Epithelial cell of proximal tubule (primary cell): ENCODE results near the gene RAF1. TPM values are rescaled to one million over a fixed set of nuclear protein-coding genes. Genes with fewer than 3 reads are reported as not detected.
"Not testable (repeated sequence)": the region's sequence is repeated elsewhere in the genome, so short reads cannot be mapped to it uniquely, and the experiment has no call there.

ENCODE experiments used
- DNase-seq: peaks from one replicate; pipeline ENCODE4 v3.0.0-alpha.2; 2011; ENCODE audit warnings: low read depth
- H3K4me3 ChIP-seq: 2 replicates; pipeline ENCODE4 v1.5.1; 2011; ENCODE audit warnings: low read depth, mild to moderate bottlenecking, low read length
- total RNA-seq: library from RNA; depleted of rRNA; stranded (reverse); fragments of >200 nt; gene quantifications from 2 replicates; pipeline ENCODE4 v1.2.3, GENCODE V29; 2015
- TF ChIP-seq, protein P1 (sequence below): conservative IDR thresholded peaks from 2 replicates; pipeline ENCODE4 v1.5.1; 2012; ENCODE audit warnings: low read depth, mild to moderate bottlenecking, low read length

RAF1 gene
- total RNA-seq, 1 donor from 2014 or later = 63.4 TPM

DNA sequence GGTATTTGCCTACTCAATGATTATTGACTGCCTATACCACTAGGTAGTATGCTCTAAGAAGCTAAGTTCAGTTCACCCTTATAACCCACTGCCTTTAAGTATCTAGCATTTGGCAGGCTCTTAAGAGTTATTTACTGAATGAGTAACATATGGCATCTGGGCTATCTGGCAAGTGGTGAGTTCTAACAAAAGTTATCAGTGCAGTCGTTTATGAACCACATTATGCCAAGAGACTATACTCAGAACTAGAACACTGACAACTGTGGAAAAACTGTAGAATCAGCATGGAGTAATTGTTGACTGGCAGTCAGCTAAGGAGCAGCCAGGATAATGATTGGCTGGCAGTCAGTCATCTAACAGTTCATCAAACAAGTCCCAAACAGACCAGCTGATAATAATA is 25.8 kb downstream of the RAF1 start:
- no peak for DNase-seq
- TF ChIP-seq, protein P1, sequence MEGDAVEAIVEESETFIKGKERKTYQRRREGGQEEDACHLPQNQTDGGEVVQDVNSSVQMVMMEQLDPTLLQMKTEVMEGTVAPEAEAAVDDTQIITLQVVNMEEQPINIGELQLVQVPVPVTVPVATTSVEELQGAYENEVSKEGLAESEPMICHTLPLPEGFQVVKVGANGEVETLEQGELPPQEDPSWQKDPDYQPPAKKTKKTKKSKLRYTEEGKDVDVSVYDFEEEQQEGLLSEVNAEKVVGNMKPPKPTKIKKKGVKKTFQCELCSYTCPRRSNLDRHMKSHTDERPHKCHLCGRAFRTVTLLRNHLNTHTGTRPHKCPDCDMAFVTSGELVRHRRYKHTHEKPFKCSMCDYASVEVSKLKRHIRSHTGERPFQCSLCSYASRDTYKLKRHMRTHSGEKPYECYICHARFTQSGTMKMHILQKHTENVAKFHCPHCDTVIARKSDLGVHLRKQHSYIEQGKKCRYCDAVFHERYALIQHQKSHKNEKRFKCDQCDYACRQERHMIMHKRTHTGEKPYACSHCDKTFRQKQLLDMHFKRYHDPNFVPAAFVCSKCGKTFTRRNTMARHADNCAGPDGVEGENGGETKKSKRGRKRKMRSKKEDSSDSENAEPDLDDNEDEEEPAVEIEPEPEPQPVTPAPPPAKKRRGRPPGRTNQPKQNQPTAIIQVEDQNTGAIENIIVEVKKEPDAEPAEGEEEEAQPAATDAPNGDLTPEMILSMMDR = no peak
- H3K4me3 ChIP-seq = no peak overlapping the region

- H3K4me3 ChIP-seq = no peak overlapping the region
- TF ChIP-seq, protein P1 = no peak
- no peak for DNase-seq
Measured at GRCh38 chr3:12633108-12633507, 30.8 kb downstream of the RAF1 start.

- TF ChIP-seq, protein P1 = no peak
- DNase-seq = no peak
- H3K4me3 ChIP-seq = no peak overlapping the region
Measured at GRCh38 chr3:12632523-12632922, 31.4 kb downstream of the RAF1 start.

- not testable (repeated sequence) for DNase-seq, H3K4me3 ChIP-seq
Measured at GRCh38 chr3:12630843-12631242, 33.1 kb downstream of the RAF1 start.

DNA sequence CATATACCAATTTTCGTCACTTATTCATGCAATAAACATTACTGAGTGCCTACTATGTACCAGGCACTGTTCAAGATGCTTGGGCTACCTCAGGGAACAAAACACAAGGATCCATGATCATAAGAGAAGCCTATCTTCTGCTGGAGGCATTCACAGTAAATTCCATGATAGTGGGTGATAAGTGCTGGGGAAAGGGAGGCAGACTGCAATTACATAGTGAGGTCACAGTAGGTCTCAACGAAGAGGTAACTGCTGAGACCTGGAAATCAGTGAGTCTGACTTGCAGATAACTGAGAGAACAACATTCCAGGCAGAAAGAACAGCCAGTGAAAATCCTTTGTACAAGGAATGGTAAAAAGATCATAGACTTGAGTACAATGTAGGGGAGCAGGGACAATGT is 33.6 kb downstream of the RAF1 start:
- TF ChIP-seq, protein P1 = no peak
- no peak overlapping the region for H3K4me3 ChIP-seq
- DNase-seq = no peak

- DNase-seq = no peak
- TF ChIP-seq, protein P1 = no peak
- H3K4me3 ChIP-seq = no peak overlapping the region
Measured at GRCh38 chr3:12629560-12629959, 34.4 kb downstream of the RAF1 start.

DNA sequence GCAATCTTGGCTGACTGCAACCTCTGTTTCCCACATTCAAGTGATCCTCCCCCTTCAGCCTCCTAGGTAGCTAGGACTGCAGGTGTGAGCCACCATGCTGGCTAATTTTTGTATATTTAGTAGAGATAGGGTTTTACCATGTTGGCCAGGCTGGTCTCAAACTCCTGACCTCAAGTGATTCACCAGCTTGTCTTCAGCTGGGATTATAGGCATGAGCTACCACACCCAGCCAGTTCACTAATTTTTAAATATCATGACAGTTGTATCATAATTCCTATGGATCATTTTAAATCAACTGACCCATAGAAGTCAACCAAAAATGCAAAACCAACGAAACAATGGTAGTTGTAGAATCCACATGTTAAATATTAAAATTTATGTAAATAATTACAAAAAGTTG is 35.1 kb downstream of the RAF1 start:
- H3K4me3 ChIP-seq = no peak overlapping the region
- TF ChIP-seq, protein P1 = no peak
- DNase-seq = no peak

GRCh38 chr3:12627370-12627769 is 36.5 kb downstream of the RAF1 start:
- TF ChIP-seq, protein P1 = no peak
- no peak for DNase-seq
- H3K4me3 ChIP-seq = no peak overlapping the region

DNA sequence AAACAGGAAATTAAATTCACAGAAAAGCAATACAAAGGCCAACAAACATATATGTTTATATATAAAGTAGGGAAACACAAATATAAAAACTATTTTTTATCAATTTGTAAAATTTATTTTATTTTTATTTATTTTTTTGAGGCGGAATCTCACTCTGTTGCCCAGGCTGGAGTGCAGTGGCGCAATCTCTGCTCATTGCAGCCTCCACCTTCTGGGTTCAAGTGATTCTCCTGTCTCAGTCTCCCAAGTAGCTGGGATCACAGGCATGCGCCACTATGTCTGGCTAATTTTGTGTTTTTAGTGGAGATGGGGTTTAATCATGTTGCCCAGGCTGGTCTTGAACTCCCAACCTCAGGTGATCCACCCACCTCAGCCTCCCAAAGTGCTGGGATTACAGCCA is 39.0 kb downstream of the RAF1 start:
- DNase-seq, H3K4me3 ChIP-seq: not testable (repeated sequence)
